T-helper 2 cell treated with Interferon-gamma antibody and Interleukin-4, amounts not matched to agents 5 μg/mL and 100 μg/mL, for 36 hours (primary cell): ENCODE results near the gene INPPL1.
A peak's percentile ranks its signal among the peaks of the same experiment; 100 is the strongest.

ENCODE experiments used
- DNase-seq: peaks from one replicate; pipeline ENCODE4 v3.0.0; 2021; ENCODE audit warnings: low spot score
- H3K27ac Mint-ChIP-seq: one replicate; pipeline ENCODE4 v1.8.0; 2021; ENCODE audit warnings: mild to moderate bottlenecking, mixed read lengths
- H3K27me3 Mint-ChIP-seq: one replicate; pipeline ENCODE4 v1.8.0; 2021; ENCODE audit warnings: low read depth, mixed read lengths
- H3K36me3 Mint-ChIP-seq: one replicate; pipeline ENCODE4 v1.8.0; 2021; ENCODE audit warnings: low read depth, mixed read lengths
- H3K4me1 Mint-ChIP-seq: one replicate; pipeline ENCODE4 v1.8.0; 2021; ENCODE audit warnings: low read depth, mixed read lengths
- H3K4me3 Mint-ChIP-seq: one replicate; pipeline ENCODE4 v1.8.0; 2022; ENCODE audit warnings: mild to moderate bottlenecking, moderate library complexity, mixed read lengths
- H3K9me3 Mint-ChIP-seq: one replicate; pipeline ENCODE4 v1.8.0; 2021; ENCODE audit warnings: mixed read lengths

Gene INPPL1

DNA sequence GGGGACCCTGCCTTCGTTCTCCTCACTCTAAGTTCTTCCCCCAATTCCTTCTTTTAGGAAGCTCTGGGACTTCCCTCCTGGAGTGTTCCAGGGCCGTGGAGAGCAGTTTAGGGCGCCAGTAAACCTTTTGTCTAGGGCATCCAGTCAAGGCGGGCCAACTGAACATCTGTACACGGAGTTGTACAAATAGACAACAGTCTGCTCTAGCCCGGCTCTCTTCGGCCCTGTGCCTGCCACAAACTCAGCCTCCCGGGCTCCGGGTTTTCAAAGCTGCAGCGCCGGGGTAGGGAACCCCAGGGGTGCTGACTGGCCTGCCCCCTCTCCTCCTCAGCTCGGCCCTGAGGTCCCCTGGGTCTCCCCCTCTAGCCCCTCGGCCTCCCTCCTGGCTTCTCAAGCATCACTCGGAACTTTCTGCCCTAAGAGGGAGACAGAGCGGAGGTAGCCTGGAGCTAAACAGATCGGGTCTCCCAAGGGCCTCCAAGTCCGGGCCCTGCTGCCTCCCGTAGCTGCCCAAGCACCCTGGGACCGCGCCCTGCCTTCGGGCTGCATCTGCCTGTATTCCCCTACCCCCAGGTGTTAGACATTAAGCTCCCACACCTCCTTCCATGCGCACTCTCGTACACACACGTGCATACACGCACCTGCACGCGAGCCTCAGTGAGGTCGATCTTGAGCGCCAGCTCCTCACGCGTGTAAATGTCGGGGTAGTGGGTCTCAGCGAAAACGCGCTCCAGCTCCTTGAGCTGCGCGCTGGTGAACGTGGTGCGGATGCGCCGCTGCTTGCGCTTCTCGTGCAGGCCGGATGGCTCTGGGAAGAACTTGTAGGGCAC lies 16.1 kb downstream of the INPPL1 start:
- DNase-seq: no peak
- Mint-ChIP-seq H3K9me3 (no peaks in the 10 kb centered on the region), H3K4me1 (peaks cover 17% of the 10 kb centered on the region), H3K36me3 (peaks cover 11% of the 10 kb centered on the region), H3K4me3 (peak overlapping the region; percentile 77), H3K27me3 (peaks cover 50% of the 10 kb centered on the region), H3K27ac (peak overlapping the region; percentile 32)

DNA sequence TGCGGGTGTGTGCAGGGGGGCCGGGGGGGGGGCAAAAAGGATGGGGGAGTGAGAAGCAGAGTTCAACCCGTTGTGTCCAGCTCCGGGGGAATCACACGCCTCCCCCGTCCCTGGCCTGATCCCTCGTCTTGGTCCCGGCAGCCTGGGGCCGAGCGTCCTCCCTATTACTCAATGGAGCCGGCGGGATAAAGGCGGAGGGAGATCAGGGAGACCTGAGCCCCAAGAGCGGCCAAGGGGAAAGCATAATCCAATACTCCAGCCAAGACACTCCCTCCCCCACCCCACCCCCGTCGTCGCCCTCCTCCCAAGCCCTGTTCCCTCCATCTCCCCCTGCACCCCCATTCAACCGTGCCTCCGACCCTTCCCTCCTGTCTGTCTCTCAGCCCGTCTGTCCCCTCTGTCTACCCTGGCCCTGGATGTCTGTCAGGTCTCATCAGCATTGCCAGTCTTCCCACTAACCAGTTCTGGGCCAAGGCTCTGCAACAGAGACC lies 16.8 kb downstream of the INPPL1 start:
- Mint-ChIP-seq H3K27me3 (peaks cover 50% of the 10 kb centered on the region), H3K27ac (no peak overlapping the region), H3K4me3 (no peak overlapping the region), H3K9me3 (no peaks in the 10 kb centered on the region), H3K36me3 (peaks cover 11% of the 10 kb centered on the region), H3K4me1 (peaks cover 17% of the 10 kb centered on the region)
- no peak for DNase-seq

DNA sequence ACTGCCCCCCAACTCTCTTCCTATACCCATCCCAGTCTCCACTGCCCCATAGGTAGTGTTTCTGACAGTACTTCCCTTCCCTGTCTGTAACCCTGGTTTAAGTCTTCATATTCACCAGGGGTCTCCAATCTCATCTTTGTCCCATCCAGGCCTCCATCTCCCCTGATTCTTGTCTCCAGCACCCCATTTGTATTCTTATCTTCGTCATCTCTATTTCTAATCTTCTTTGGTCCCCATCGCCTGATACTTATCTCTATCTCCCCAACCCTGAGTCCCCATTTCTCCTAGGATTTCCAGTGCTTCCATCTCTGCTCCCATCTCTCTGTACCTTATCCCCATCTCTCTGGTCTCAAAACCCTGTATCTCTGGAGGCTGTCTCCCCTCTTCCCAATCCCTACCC lies 17.6 kb downstream of the INPPL1 start:
- no peak overlapping the region for H3K27ac Mint-ChIP-seq
- H3K4me3 Mint-ChIP-seq: no peak overlapping the region
- DNase-seq: no peak
- H3K9me3 Mint-ChIP-seq: no peaks in the 10 kb centered on the region
- peaks cover 50% of the 10 kb centered on the region for H3K27me3 Mint-ChIP-seq
- peaks cover 7% of the 10 kb centered on the region for H3K36me3 Mint-ChIP-seq
- peaks cover 17% of the 10 kb centered on the region for H3K4me1 Mint-ChIP-seq

DNA sequence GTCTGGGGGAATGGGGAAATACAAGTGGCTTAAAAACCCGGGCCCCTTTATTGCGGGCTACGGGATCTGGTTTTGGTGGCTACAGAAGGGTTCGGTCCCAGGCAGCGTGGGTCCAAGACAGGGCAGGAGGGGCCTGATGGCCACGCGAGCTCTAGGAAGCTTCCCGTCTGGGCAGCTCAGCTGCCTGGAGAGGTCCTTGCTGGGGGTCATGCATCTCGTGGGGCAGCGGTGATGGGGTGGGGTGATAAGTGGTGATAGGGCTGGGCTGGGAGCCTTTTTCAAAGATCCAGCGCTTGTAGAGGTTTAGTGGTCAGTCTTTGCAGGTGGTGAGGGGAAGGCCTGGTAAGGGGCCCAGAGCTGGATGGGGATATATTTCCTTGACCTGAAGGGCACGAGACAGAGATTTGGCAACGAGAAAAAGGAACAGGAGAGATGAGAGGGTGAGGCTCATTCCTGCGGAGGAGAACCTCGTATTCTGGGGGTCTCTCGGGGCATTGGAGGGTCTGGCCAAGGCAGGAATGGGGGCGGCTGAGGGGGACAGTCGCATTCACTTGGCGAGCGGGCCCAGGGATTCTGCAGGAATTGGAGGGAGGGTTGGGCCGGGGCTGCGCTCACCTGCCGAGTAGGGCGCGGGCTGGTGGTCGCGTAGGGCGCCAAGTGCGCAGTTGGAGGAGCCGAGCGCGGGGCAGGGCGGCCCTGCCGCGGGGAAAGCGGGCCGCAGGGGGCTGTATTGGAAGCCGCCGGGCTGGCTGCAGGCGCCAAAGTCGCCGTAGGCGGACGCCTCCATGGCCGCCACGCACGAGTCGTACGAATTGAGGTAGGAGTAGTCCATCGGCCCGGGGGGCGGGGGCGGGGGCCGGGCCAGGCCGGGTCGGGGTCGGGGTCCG lies 18.8 kb downstream of the INPPL1 start:
- Mint-ChIP-seq H3K9me3 (no peaks in the 10 kb centered on the region), H3K4me3 (no peak overlapping the region), H3K36me3 (peaks cover 5% of the 10 kb centered on the region), H3K27me3 (peaks cover 53% of the 10 kb centered on the region), H3K27ac (no peak overlapping the region), H3K4me1 (peaks cover 17% of the 10 kb centered on the region)
- no peak for DNase-seq

DNA sequence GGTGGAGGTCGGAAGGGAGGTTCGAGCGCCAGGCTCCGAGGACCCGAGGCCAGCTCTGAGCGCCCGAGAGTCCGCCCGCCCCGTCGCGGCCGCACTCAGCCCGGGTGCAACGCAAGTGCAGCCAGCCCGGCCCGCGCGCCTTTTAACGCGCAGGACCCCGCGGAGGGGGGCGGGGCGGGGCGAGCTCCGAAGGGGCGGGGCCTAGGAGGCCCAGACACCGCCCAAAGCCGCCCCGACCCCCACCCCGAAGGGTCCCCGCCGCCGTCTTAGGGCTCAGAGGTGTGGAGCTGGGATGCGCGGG lies 19.4 kb downstream of the INPPL1 start, which contains the start of gene PHOX2A:
TSS of gene PHOX2A (minus strand) at position 117 of the 301 bp plus-strand sequence. CDS start 172 bp downstream, outside the sequence.
- peaks cover 2% of the 10 kb centered on the region for H3K36me3 Mint-ChIP-seq
- peaks cover 13% of the 10 kb centered on the region for H3K4me1 Mint-ChIP-seq
- no peak for DNase-seq
- no peak within 1 kb of the TSS for H3K4me3 Mint-ChIP-seq
- peaks cover 52% of the 10 kb centered on the region for H3K27me3 Mint-ChIP-seq
- H3K27ac Mint-ChIP-seq: no peak within 1 kb of the TSS
- no peaks in the 10 kb centered on the region for H3K9me3 Mint-ChIP-seq

DNA sequence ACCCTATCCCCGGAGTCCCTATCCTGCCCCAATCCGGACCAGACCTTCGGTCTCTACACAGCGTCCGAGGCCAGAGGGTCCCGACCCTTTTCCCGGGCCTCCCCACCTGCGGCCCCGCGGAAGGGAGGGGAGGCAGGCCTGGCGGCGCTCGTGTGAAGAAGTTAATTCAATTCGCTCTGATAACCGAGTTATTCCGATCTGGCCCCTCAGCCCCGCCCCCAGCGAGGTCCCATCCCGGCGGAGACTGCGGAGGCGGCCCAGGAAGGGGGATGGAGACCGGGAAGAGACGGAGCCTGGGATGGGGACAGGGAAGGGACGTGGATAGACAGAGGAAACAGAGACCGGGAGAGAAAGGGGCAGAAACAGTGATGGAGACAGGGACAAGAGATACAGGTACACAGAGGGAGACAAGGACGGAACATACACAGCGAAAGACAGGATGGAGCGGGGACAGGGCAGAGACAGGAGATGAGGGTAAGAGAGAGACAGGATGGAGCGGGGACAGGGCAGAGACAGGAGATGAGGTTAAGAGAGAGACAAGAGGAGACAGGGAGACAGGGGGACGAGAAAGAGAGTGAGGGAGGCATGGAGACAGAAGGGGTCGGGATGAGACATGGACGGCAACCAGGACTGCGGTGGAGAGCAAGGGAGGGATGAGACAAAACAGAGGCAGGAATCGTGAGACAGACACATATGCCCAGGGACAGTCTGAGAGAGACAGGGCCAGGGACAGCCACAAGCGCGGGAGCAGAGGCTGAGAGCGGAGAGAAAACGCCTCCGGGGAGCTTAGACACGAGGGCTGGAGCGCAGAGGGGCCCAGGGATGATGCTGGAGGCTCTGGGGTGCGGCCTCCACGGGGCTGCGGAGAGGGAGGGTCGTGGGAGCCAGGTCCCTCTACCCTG lies 20.0 kb downstream of the INPPL1 start:
- DNase-seq: no peak

DNA sequence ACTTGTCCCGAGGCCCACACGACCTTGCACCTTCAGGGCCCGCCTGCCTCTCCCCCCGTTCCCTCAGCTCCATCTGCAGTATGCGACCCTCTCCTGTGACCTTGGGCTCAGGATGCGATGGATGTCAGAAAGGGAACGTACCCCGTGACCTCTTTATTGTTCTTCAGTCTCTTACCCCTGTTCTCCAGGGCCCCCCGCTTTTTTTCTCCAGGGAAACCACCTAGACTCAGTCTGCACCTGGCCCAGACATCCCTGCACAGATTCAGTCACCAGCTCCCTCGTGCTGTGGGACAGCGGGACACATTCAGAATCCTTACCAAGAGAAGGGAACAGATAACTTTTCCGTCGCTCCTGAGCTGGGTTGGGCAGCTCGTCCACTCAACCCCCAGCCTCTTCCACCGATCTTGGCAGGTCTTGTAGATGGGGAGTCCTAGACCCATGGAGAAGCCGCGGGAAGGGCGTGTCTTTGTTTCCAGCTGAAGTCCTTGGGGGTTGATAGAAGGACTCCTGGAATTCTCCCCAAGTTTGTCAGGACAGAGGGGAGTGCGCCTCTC lies 20.8 kb downstream of the INPPL1 start:
- peaks cover 1% of the 10 kb centered on the region for H3K36me3 Mint-ChIP-seq
- no peak overlapping the region for H3K27ac Mint-ChIP-seq
- no peak overlapping the region for H3K4me3 Mint-ChIP-seq
- peaks cover 10% of the 10 kb centered on the region for H3K4me1 Mint-ChIP-seq
- no peak for DNase-seq
- no peaks in the 10 kb centered on the region for H3K9me3 Mint-ChIP-seq
- H3K27me3 Mint-ChIP-seq: peaks cover 45% of the 10 kb centered on the region

More for the DNA sequence above, 20.0 kb downstream of the INPPL1 start:
- H3K9me3 Mint-ChIP-seq: no peaks in the 10 kb centered on the region
- H3K4me3 Mint-ChIP-seq: no peak overlapping the region
- H3K27ac Mint-ChIP-seq: no peak overlapping the region
- peaks cover 47% of the 10 kb centered on the region for H3K27me3 Mint-ChIP-seq
- H3K36me3 Mint-ChIP-seq: peaks cover 2% of the 10 kb centered on the region
- peaks cover 11% of the 10 kb centered on the region for H3K4me1 Mint-ChIP-seq

DNA sequence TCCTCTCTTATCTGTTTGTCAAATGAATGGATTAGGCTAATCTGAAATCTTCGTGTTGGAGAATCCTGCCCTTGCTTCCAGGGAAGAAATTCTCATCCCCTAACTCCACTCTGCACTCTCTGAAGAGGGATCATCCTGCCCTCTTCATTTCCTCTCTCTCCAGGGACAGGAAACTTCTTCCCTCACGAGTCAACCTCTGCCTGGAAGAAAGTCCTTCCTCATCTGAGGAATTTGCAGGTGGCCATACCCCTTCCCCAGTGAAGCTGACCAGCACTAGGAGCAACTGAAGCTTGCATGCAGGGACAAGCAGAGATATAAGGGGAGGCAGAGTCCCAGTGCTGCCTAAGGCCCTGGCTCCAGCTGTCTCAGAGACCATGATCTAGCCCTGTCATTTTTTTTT lies 23.0 kb downstream of the INPPL1 start:
- no peak for DNase-seq
- Mint-ChIP-seq H3K9me3 (no peaks in the 10 kb centered on the region), H3K4me3 (no peak overlapping the region), H3K4me1 (peaks cover 3% of the 10 kb centered on the region), H3K27me3 (peaks cover 24% of the 10 kb centered on the region), H3K27ac (no peak overlapping the region), H3K36me3 (no peaks in the 10 kb centered on the region)

DNA sequence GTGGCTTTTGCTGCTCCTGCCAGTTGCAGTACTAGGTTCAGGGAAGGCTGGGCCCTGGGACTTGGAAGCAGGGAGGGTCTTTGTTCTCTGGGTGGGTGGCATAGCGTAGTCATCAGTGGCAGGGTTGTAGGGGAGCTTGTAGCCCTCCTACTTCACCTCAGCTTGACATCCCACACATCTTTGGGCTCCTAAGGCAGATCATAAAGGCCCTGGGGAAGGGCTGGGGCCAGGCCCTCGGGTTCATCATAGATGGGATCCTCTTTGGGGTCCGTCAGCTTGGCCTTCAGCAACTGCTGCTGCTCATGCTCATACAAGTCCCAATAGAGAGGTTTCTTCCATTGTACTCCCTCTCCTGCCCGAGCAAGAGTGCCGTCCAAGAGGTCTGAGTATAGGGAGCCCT lies 25.4 kb downstream of the INPPL1 start:
- peaks cover 23% of the 10 kb centered on the region for H3K27me3 Mint-ChIP-seq
- H3K4me3 Mint-ChIP-seq: no peak overlapping the region
- H3K27ac Mint-ChIP-seq: no peak overlapping the region
- H3K4me1 Mint-ChIP-seq: no peaks in the 10 kb centered on the region
- H3K36me3 Mint-ChIP-seq: no peaks in the 10 kb centered on the region
- no peaks in the 10 kb centered on the region for H3K9me3 Mint-ChIP-seq
- DNase-seq: no peak

DNA sequence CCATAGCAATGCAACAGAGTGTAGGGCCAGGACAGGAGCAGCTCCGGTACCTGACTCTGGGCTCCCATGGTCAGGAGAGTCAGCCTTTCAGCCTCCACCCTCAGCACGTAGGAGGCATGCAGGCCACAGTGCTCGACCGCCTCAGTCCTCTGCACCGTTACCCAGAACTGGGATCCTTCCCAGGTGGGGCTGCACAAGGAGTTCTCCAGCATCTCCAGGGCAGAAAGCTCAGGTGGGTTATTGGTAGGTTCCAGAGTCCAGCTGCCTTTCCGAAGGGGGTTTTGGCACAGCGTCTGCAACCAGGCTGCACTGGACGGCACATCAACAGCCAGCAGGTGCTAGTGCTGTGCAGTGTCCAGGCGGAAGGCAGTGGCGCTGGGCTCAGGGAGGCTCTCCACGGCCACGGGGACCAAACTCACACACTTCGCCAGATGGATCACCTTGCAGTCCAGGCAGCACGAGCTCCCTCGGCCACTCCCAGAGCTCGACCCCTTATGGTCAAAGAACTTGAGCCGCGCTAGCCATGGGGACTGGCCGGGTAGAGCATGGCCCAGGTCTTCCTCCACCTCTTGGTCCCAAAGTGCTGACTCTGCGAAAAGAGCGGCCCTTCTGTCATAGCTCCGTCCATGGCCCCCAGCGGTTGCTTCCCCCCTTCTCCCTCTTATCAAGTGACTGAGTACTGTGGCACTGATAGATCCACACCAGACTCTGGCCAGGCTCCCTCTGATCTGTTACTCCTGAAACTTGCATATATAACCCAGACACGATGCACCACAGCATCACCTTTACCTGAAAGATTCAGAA lies 26.3 kb downstream of the INPPL1 start:
- H3K27me3 Mint-ChIP-seq: peaks cover 27% of the 10 kb centered on the region
- no peak for DNase-seq
- no peaks in the 10 kb centered on the region for H3K9me3 Mint-ChIP-seq
- H3K36me3 Mint-ChIP-seq: no peaks in the 10 kb centered on the region
- no peak overlapping the region for H3K27ac Mint-ChIP-seq
- H3K4me3 Mint-ChIP-seq: no peak overlapping the region
- H3K4me1 Mint-ChIP-seq: no peaks in the 10 kb centered on the region

DNA sequence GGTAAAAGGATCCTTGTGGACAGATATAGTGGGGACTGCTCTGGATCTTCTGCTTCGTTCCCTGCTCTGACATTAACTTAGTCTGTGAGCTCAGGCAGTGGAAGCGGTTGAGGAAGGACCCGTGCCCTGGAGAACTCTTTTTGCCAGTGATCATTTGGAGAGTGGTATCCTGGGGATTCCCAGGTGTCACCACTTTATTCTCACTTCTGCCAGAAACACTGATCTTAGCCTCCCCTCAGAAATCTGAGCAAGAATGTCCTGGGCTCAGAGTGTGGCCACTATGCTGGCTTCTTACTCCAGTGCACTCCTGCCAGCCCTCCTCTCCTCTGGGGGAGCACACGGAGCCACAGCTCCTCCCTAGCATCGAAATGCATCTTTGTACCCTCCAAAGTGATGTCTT lies 27.0 kb downstream of the INPPL1 start:
- no peaks in the 10 kb centered on the region for H3K4me1 Mint-ChIP-seq
- H3K36me3 Mint-ChIP-seq: no peaks in the 10 kb centered on the region
- no peak overlapping the region for H3K27ac Mint-ChIP-seq
- DNase-seq: no peak
- H3K4me3 Mint-ChIP-seq: no peak overlapping the region
- no peaks in the 10 kb centered on the region for H3K9me3 Mint-ChIP-seq
- peaks cover 27% of the 10 kb centered on the region for H3K27me3 Mint-ChIP-seq

DNA sequence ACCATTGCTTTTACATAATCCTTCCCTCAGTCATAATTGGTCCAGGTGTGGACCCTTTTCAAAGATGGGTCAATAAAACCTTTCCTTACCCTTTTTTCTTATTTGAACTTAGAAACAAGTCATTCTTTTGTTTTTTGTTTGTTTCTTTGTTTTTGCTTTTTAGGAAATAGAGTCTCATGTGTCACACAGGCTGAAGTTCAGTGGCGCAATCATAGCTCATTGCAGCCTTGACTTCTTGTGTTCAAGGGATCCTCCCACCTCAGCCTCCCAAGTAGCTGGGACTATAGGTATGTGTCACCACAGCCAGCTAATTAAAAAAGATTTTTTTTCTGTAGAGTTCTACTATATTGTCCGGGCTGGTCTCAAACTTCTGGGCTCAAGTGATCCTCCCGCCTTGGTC lies 28.8 kb downstream of the INPPL1 start:
- no peak for DNase-seq
- Mint-ChIP-seq H3K27ac (no peak overlapping the region), H3K4me1 (no peaks in the 10 kb centered on the region), H3K4me3 (no peak overlapping the region), H3K27me3 (peaks cover 22% of the 10 kb centered on the region), H3K36me3 (no peaks in the 10 kb centered on the region), H3K9me3 (no peaks in the 10 kb centered on the region)
